Activated T-helper 9 cell treated with anti-CD3 and anti-CD28 coated beads, Interleukin-2, amount 50 U/mL, for 16 hours (primary cell): ENCODE measurements around the gene SEMA4D.

Experiments used
- DNase-seq: peaks from one replicate; pipeline ENCODE4 v3.0.0-alpha.2; 2020; ENCODE audit warnings: low read depth

SEMA4D gene

DNA sequence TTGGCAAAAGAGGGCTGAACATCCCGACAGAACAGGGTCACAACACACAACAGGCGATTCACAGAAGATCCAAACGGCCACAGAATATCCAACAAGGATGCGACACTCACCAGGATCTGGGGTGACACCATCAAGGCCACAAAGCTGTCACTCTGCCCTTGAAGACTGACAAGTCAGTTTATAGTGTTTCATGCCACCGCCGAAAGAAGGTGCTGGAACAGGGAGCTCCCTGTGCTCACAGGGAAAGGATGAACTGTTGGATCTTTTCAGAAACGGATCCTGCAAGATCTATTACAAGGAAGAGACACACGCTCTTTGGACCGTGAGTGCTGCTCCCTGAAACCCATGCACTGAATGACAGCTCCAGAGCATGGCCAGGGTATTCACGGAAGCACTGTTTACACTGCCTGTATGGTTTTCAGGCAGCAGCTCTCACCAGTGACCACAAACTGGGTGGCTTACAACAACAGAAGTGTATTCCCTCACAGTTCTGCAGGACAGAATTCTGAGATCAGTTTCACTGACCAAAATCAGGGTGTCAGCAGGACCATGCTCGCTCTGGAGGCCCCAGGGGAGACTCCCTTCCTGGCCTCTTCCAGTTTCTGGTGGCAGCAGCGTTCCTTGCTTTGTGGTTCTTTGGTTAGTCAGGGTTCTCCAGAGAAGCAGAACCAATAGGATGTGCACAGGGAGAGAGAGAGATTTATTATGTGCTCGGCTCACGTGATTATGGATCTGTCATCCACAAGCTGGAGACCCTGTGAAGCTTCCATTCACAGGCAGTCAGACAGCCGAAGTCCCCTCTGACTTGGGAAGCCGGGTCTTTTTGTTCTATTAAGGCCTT, 52.8 kb downstream of the SEMA4D start:
- no peak for DNase-seq

DNA sequence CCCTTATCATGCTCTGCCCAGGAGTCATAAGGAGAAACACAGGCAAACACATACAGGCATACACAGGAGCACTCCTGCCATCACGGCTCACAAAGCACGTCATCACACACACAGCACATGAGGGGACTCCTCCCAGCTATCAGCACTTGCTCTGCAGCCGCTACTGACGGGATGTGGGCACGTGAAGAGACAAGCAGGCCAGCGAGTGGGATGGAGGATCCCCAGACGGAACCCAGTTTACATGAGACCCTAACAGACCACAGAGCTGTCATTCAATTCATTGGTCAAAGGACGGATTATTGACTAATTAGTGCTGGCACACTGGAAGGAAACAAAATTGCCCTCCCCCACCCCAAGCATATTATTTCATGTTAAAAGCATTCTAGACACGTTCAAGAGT, 53.6 kb downstream of the SEMA4D start:
- DNase-seq, result no peak

DNA sequence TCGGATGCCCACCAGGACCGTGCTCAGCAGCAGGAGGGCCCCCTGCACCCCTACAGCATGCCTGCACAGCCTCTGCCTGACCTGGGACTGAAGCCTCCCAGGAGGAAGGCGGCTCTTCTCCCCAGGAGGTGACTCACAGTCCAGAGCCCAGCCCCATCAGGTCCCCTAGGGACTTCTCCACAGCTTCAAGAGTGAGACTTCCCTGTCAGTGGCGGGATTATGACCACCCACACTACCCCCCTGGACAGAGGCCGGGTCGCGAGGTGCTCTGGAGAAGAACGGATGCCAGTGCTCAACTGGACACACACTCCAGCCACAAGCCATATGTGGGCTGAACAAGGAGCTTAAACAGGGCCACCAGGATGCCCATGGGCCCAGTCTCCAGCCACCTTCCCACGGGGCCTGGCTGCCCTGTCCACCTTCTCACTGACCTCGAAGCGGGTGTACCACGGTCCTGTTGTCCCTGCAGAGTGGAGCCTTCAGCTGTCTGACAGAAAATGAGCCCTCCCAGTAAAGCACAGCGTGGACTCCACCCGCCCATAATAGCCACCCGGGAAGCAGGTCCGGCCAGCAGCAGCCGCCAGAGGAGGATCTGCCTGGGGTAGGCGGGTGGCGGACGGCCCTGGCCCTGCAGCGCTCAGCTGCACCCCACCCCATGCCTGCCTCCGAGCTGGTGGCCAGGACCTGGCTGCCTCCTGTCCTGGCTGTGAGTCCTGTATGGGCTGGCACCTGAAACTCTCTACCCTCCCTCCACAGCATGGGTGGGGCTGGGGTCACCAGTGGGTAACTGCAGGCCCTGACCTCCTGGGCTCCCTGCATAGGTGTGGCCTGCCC, 54.7 kb downstream of the SEMA4D start:
- DNase-seq, result no peak

DNA sequence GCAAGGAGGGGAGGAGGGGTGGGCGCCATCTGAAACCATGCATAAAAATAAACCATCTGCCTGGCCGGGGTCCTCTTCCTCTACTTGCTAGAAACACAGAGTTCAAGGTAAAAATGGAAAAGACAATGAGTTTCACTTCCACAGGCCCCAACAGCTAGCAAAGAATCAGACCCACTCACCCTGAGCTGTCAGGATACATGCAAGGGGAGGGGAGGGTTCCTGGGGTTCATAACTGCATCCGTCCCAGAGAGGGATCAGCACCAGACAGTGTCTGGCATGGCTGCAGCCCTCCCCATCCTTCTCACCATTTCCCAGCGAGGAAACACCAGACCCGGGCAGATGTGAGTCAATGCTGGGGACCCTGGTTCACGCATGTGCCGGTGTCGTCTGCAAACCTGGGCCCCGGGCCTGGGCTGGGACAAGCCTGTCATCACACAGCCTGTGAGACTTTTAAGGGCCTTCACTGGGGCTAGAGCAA, 55.4 kb downstream of the SEMA4D start:
- DNase-seq, result no peak

DNA sequence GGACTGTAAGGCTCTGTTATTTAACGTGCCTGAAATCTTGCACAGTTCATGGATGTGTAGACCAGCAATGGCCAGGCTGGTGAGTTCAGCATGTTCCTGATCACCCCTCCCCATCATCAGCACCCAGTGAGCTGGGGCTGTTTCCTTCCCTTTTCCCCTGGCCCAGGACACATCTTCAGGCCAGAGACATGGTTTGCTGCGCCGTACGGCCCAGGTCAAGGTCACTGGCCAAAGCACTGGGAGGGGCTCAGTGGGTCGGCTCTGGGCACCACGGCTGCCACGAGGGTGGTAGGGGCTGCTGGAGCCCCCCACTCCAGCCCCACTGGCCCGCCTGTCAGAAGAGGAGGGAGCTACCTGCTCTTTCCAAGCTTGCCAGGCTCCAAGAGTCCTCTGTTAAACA, 55.9 kb downstream of the SEMA4D start:
- no peak for DNase-seq

DNA sequence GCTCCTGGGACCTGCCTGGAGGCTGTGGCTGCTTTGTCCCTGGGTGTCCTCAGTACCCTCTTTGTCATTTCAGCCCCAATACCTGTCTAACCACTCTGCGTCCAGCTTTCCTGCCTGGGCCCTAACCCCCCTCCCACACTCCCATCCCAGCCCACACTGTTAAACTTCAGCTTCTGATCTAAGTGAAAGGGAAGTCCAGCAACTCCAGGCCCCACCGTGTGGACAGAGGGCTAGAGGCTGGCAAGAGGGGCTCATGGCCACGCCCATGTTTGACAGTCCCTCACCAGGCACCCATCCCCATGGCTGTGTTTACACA, 56.3 kb downstream of the SEMA4D start:
- no peak for DNase-seq

DNA sequence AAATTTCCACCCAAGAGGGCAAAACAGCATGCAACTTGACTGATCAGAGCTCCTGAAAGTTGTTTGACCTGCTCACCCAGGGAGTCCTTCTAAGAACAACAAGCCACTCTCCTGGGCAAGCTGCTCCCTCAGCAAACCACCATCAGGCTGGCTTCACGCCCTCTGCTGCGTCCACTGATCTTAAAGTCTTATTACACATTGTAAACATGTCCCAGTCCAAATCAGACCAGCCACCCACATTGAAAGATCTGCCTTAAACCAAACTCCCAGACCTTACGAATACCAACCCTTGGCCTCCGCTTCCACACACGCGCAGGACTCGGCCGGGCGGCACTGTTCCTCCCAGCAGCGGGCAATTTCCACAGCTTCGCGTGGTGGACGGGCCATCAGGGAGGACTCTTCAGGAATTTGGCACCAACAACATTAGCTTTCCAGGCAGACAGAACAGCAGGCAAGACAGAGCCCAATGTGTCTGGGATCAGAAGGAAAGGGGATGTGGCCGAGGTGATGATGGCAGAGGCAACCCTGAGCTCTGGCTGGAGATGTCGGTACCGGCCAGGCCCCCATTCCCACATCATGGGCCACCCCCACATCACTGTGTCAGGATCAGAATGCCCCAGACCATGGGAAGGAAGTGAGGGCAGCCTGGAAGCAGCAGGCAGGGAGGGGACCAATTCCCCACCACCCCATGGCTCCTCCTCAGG, 56.8 kb downstream of the SEMA4D start:
- DNase-seq, result no peak

DNA sequence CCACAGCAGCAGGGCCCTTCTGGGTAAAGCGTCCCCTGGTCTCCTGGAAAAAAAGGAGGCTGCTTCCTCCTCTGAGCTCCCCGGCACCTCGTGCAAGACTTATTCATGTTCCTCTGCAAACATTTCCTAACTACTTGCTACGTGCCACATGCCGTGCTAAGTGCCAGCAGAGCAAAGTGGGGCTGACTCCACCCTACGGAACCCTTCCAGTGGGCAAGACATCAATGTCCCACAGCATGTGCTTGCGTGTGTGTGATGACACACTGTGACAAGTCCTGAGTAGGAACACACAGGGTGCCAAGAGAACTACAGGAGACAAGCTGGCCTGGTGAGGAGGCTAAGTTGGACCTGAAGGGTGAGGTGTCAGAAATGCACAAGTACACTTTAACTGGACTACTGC, 57.4 kb downstream of the SEMA4D start:
- DNase-seq, result no peak

DNA sequence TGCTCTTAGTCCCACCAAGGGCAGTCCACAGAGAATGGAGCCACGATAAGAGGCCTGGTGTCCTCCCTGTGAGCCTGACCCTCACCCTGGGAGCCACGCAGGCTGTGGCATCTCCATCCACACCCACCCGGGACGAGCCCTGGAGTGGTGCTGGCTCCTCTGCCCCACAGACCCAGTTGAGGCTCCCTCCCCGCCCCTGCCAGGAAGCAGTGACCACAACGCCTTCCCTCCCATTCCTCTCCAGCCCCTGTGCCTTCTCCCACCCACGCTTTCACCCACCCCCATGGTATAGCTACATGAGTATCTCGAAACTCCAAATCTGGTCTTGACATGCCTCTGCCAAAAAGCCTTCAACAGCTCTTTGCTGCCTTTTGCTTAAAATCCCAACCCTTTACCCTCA, 57.9 kb downstream of the SEMA4D start:
- DNase-seq, result no peak

DNA sequence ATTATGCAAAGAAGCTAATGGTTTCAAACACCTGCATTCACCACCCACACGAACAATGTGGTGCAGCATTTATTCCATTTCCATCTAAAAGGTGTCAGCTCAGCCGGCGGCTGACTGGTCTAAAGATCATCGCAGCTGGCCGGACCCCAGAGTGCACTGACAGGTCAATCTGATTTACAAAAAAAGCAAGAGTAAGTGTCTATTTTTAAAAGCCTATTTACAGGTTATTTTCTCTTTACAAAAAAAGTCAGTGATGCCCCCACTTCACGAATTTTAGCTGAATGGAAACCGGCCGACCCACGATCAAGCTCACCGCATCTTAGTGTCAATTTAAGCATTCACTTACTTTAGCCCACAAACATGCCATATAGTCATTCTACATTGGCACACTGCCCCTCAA, 58.3 kb downstream of the SEMA4D start:
- DNase-seq, result no peak

DNA sequence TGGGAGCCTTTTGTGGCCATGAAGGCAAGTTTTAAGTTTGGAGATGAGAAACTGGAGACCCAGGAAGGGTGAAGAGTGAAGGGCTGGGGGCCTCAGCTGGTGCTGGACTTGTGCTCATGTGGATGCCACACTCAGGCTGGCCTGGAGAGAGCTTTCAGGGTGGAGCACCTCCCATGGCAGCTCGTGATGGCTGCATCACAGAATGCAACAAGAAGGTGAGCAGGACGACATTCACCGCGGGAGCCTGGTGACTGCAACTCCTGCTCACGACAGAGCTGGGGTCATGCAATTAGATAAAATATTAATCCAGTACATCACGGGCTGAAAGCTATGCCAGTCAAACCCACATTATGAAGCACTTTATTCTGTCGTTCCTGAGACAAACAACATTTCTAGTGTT, 59.7 kb downstream of the SEMA4D start:
- DNase-seq, result no peak

DNA sequence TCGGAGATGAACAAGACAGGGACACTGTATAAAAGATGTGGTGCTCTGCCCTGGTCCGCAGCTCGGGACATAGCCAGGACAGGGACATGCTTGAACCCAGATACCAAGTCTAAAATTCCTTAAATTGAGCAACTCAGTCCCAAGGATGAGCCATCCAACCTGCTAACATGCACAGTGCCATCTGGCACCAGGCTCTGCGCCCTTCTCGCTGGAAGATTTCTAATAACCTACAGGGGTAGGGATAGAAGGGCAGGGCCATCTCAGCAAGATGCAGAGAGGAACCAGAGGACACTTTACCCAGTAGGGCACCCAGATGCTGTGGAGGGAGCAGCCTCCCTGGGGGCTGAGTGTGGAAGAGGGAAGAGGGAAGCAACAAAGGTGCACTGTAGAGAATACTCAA, 60.1 kb downstream of the SEMA4D start:
- no peak for DNase-seq

DNA sequence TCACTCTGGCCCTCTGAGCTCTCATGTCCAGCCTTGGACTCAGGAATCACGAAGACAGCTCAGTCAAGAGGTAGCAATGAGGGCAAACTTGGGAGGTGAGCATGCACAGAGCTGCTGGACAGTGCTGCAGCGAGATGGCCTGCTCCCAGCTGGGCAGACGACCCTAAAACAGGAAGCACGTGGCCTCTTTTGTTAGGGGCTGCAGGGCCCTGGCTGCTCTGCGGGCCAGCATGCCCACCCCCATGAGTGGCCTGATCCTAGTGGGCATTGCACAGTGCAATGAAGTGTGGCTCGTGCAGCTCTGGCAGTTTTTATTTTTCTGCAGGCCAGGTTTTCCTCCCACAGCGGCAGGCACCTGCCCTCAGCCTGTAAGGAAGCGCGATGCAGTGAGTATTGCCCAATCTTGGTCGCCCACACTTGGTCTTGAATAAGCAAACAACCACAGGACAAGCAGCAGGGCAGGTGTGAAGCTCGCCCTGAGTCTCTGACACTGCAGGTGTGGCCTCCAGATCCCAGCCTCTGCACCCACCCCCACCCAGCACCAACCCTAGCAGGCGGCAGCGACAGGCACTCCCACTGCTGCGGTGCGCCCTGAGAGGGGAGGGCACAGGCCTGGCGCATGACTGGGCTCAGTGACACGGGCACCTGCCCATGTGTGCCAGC, 60.8 kb downstream of the SEMA4D start:
- no peak for DNase-seq

DNA sequence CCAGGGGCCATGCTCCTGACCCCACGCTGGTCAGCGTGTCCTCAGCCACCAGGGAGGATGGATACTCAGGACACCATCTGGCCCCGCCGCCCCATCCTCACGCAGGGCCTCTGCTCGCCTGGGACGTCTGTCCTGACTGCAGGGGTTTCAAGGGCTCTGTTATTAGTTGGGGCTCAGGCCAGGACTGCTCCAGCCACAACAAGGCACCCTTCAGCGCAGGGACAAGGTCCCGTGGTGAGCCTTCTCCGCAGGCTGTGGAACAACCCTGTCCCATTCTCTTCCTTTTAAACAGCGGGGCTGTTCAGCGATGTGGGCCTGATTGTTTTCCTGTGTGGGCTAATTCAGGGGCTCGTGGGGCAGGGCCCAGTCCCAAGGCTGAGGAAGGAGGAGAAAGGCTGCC, 61.6 kb downstream of the SEMA4D start:
- DNase-seq, result no peak

DNA sequence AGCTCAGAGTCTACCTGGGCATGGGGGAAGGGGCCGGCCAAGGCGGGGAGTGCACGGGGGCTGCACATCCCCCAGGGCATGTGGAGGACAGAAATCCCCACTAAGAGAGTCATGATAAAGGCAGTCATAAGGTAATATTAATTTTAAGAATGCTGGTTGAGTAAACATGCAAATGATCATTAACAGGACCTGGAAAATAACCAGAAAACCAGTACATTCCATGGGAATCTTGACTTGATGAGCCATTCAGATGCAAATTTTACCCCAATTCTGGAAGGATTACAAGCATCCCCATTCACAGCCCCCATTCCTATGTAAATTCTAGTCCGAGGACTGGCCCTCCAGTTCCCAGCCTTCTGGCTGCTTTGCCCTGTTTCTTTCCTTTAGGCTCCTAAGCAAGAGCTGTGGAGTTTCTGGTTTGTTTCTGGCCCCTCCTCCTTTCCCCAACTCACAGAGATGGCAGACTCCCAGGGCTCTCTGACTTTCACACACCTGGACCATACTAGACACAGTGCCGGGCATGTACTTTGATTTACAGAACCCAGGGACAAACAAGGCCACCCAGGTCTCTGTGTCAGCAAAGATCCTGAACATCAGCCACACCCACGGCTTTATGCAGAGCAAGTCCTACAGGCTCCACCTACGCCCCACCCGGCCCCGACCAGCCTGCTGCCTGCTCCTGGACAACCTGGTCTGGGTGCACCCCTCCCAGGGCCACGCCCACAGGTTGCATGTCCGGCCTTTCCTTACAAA, 62.7 kb downstream of the SEMA4D start:
- no peak for DNase-seq

DNA sequence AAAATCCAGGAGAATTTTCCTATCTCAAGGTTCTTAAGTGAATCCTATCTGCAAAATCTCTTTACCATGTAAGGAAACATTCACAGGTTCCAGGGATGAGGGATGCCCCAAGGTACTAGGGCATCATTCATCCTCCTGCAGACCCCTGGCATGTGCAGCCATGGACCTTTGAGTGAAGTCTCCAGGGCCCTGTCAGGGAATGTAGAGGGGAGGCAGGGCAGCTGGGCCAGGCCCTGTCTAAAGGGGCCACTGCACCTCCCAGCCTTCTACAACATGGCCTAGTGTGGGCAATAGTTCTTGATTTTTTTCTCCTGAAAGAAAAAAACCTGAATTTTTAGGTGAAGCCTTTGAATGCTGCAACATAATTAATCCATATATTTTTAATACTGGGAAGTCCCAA, 63.3 kb downstream of the SEMA4D start:
- DNase-seq, result no peak

DNA sequence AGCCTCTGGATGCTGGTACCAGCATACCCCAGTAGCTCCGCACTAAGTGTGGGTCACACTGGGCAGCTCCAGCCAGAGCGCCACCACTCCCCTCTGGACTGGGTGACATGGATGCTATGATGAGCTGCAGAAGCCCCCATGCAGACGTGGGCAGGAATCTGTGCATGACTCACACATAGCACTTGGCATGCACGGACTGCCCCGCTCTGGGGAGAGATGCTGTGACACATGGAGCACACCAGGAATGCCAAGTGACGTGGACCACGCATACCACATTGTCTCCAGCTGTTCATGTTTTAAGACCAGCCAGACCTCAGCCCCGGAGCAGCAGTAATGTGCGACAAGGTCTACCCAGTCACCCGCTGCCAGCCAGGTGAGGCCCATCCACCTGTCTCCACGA, 64.1 kb downstream of the SEMA4D start:
- no peak for DNase-seq

DNA sequence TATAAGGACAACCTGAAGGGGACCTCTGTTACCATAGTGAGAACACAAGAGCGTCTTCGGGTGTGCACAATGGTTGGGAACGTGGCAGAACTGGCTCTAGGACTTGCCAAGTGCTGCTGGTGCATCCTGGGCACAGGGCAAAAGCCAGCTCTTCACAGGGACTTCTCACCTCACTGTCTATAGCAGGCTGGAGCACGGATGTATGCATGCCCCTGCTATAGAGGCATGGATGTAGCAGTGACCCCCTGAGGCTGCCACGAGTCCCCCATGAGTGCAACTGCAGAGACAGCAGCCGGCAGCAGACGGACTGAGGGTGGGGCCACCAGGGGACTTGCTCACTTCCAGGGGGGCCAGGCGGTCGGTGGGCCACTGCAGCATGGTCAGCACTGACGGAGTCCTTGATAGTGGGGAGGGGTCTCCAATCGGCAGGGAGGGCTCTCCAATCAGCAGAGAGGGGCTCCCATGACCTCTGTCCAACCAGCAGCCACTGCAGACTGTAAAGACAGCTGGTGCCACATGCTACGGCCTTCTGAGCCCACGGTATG, 64.9 kb downstream of the SEMA4D start:
- DNase-seq, result no peak

DNA sequence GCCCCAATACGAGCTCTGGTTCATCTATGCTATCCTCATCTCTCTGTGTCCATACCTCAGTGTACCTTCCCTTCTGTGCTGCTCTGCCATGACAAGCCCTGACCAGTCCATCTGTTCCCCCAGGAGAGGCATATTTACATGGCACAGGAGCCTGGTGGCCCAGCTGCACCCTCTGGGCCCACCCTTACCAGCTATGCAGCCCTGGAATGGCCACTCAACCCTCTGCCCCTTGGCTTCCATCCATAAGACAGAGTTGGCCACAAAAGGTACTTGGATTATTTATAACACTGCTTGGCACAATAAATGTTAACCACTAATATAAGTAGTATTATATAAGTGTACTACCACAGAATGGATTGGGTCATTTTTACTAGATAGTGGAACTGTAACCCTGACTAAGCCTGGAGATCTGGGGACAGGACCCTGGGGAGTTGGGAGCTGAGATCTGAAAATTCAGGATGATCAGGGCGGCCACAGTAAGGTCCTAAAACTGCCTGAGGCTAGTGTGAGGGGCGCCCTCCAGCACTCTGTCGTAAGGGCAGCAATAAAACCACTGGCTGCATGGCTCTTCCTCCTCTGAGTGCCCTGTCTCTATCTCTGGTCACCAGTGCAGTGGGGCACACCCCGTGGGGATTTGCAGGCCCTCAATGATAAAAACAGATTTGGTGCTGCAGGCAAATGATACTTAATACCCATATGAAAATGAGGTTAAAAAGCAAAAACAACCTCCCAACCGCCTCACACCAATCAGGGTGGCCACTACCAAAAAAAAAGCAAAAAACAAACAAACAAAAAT, 65.8 kb downstream of the SEMA4D start:
- no peak for DNase-seq

DNA sequence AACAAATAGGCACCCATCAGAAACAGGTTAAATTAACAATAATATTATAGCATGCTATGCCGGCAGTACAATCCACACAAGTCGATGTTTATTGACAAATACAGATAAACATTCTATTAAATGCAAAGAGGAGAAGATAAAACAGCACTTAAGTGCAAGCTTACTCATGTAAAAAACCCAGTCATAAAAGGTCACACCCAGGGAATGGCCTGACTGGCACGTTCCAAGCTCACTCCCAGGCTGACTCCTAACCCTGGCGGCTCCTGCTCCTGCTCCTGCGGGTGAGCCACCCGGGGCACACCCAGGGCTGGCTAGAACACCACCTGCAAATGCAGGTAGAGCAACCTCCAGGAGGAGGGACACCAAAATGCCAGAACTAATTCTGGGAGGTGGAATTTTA, 66.9 kb downstream of the SEMA4D start:
- no peak for DNase-seq
